Measurements from ENCODE around the gene BRSK1.

The BRSK1 gene

GRCh38 chr19:55275851-55276719 lies 7.7 kb upstream of the BRSK1 start:
- DNase-seq = no peak

GRCh38 chr19:55276720-55277430 lies 6.9 kb upstream of the BRSK1 start:
- DNase-seq = no peak

GRCh38 chr19:55277494-55277893 lies 6.3 kb upstream of the BRSK1 start:
- no peak for DNase-seq

- DNase-seq = no peak
Measured at GRCh38 chr19:55278391-55279135, 5.2 kb upstream of the BRSK1 start.

GRCh38 chr19:55279340-55279739 lies 4.5 kb upstream of the BRSK1 start:
- no peak for DNase-seq

- peak; percentile 81 to 89 (median 86) for DNase-seq
Measured at GRCh38 chr19:55279770-55280643, 3.8 kb upstream of the BRSK1 start, which contains the start of gene HSPBP1. HSPBP1 (minus strand) TSS chr19:55280110; CDS start chr19:55279608, 502 bp downstream.

GRCh38 chr19:55284405-55285058 lies 735 bp downstream of the BRSK1 start:
- DNase-seq = no peak

- no peak for DNase-seq
Measured at GRCh38 chr19:55285229-55285890, 1.6 kb downstream of the BRSK1 start.

GRCh38 chr19:55287361-55288079 lies 3.7 kb downstream of the BRSK1 start:
- DNase-seq = no peak

GRCh38 chr19:55289117-55289796 lies 5.5 kb downstream of the BRSK1 start:
- DNase-seq = no peak

GRCh38 chr19:55297267-55297666 lies 13.5 kb downstream of the BRSK1 start:
- DNase-seq = no peak

- DNase-seq = no peak
Measured at GRCh38 chr19:55299991-55300390, 16.2 kb downstream of the BRSK1 start.

- DNase-seq = no peak
Measured at GRCh38 chr19:55300886-55301458, 17.2 kb downstream of the BRSK1 start.

GRCh38 chr19:55301459-55302317 lies 17.9 kb downstream of the BRSK1 start:
- DNase-seq = peak; percentile 77 to 96 (median 88)

GRCh38 chr19:55302318-55302703 lies 18.5 kb downstream of the BRSK1 start:
- DNase-seq = no peak

GRCh38 chr19:55303477-55303876 lies 19.7 kb downstream of the BRSK1 start:
- no peak for DNase-seq

- DNase-seq = no peak
Measured at GRCh38 chr19:55304279-55304978, 20.6 kb downstream of the BRSK1 start.

GRCh38 chr19:55304980-55305379 lies 21.2 kb downstream of the BRSK1 start:
- no peak for DNase-seq
